ENCODE data around the gene LIMK2. TPM values are rescaled to one million over a fixed set of nuclear protein-coding genes. Genes with fewer than 3 reads are reported as not detected.

Gene LIMK2
- total RNA-seq, 2 experiments from 2014 or later: 23.2 to 25.5 TPM

- ATAC-seq: no peak
- POLR2A ChIA-PET: interaction anchor here (1.9 kb wide), 1 partner anchor 15 kb away, joined by 6 read pairs; no protein-coding TSS in a partner anchor
Observed at GRCh38 chr22:31328544-31328960, 116.5 kb downstream of the LIMK2 start.

DNA sequence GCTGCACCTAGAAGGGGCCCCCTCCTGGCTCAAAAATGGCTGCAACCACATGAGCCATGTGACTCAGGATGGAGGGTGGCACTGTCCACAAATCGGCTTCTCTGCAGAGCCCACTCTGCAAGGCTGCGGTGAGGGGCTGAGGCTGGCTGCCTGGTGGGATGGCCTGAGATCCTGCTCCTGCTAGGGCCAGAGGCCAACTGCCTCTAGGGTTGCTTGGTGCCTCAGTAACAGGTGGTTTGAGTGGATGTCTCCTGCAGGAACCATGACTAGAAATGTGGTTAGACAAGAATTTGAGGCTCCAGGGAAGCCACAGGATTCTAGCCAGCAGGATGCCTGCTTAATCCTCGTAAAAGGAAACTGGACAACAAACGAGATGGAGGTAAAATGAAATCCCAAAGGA lies 116.9 kb downstream of the LIMK2 start:
- CTCF ChIA-PET: interaction anchor here (1.1 kb wide), 1 partner anchor 16 kb away, joined by 3 read pairs; no protein-coding TSS in a partner anchor
- Mint-ChIP-seq H3K27ac (peak overlapping the region; percentile 34), H3K9me3 (no peaks in the 10 kb centered on the region), H3K36me3 (ENCODE audit: low read depth) (peaks cover 44% of the 10 kb centered on the region), H3K4me1 (ENCODE audit: low read depth) (peaks cover 20% of the 10 kb centered on the region), H3K4me3 (no peak overlapping the region), H3K27me3 (no peaks in the 10 kb centered on the region)
- POLR2A ChIA-PET: interaction anchor here (1.7 to 1.9 kb wide), 2 partner anchors 14 to 16 kb away, joined by 6 read pairs; no protein-coding TSS in a partner anchor
- no peak for ATAC-seq
- intact Hi-C loops (cut with micrococcal nuclease): no loop called here
- DNase-seq: no peak
- TF ChIP-seq, protein P1, sequence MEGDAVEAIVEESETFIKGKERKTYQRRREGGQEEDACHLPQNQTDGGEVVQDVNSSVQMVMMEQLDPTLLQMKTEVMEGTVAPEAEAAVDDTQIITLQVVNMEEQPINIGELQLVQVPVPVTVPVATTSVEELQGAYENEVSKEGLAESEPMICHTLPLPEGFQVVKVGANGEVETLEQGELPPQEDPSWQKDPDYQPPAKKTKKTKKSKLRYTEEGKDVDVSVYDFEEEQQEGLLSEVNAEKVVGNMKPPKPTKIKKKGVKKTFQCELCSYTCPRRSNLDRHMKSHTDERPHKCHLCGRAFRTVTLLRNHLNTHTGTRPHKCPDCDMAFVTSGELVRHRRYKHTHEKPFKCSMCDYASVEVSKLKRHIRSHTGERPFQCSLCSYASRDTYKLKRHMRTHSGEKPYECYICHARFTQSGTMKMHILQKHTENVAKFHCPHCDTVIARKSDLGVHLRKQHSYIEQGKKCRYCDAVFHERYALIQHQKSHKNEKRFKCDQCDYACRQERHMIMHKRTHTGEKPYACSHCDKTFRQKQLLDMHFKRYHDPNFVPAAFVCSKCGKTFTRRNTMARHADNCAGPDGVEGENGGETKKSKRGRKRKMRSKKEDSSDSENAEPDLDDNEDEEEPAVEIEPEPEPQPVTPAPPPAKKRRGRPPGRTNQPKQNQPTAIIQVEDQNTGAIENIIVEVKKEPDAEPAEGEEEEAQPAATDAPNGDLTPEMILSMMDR (IDR thresholded peaks at IDR 0.05): no peak

More at GRCh38 chr22:31328544-31328960, 116.5 kb downstream of the LIMK2 start:
- intact Hi-C loops (cut with micrococcal nuclease): no loop called here
- CTCF ChIA-PET: interaction anchor here (1.1 to 3.1 kb wide), 2 partner anchors 15 to 16 kb away, joined by 3 to 19 read pairs; no protein-coding TSS in a partner anchor
- DNase-seq: no peak
- no peak overlapping the region for H3K4me3 Mint-ChIP-seq
- H3K4me1 Mint-ChIP-seq (ENCODE audit: low read depth): peaks cover 21% of the 10 kb centered on the region
- no peaks in the 10 kb centered on the region for H3K27me3 Mint-ChIP-seq
- peaks cover 40% of the 10 kb centered on the region for H3K36me3 Mint-ChIP-seq (ENCODE audit: low read depth)
- TF ChIP-seq, protein P1 (IDR thresholded peaks at IDR 0.05): no peak
- H3K27ac Mint-ChIP-seq: no peak overlapping the region
- H3K9me3 Mint-ChIP-seq: no peaks in the 10 kb centered on the region

Other genes with a start within 250 kb of the LIMK2 start
- 10 to 100 TPM; 20.8 to 23.0 TPM for gene MORC2, start 243.5 kb upstream of the LIMK2 start, total RNA-seq
- gene TUG1, start 243.0 kb upstream of the LIMK2 start, total RNA-seq: 10 to 100 TPM; 45.2 to 45.7 TPM
- 10 to 100 TPM; 32.0 to 36.3 TPM for gene SMTN, start 131.0 kb upstream of the LIMK2 start, total RNA-seq
- 1 to 10 TPM; 3.6 to 5.8 TPM for gene SELENOM, start 104.7 kb upstream of the LIMK2 start, total RNA-seq
- under 1 TPM; 0.09 to 0.29 TPM for gene INPP5J, start 89.3 kb upstream of the LIMK2 start, total RNA-seq
- gene PLA2G3, start 71.8 kb upstream of the LIMK2 start, total RNA-seq: not detected
- 10 to 100 TPM; 14.3 to 14.6 TPM for gene RNF185, start 52.1 kb upstream of the LIMK2 start, total RNA-seq
- 10 to 100 TPM; 18.2 to 19.6 TPM for gene PIK3IP1, start 80.2 kb downstream of the LIMK2 start, total RNA-seq
- 10 to 100 TPM; 28.4 to 29.0 TPM for gene PATZ1, start 134.0 kb downstream of the LIMK2 start, total RNA-seq
- gene DRG1, start 187.3 kb downstream of the LIMK2 start, total RNA-seq: 100 to 1,000 TPM; 118 to 130 TPM